HL-60 (cell line): ENCODE results near the gene HECW1.

Experiments used
- CTCF ChIP-seq: IDR thresholded peaks from one replicate; pipeline ENCODE4 v1.5.1; 2011; ENCODE audit warnings: low read length, control low read depth, inconsistent platforms; ENCODE audit not compliant: insufficient read depth
- POLR2AphosphoS5 ChIP-seq: IDR thresholded peaks from 2 replicates; pipeline ENCODE4 v1.6.1; 2012; ENCODE audit warnings: low read depth
- REST ChIP-seq: IDR thresholded peaks from 2 replicates; pipeline ENCODE4 v1.6.1; 2012; ENCODE audit warnings: low read depth; ENCODE audit not compliant: insufficient replicate concordance

GRCh38 chr7:43076189-43076605 is 36.2 kb upstream of the HECW1 start:
- TF ChIP-seq CTCF (no peak), POLR2AphosphoS5 (no peak), REST (no peak)
